BLaER1 treated with 17β-estradiol and CSF1 and Interleukin-3, amounts not matched to agents 10 nM and 100 nM (cell line): ENCODE results near the gene CC2D2A.
"Not testable (repeated sequence)": the region's sequence is repeated elsewhere in the genome, so short reads cannot be mapped to it uniquely, and the experiment has no call there.

Experiments
- H3K27ac ChIP-seq, 11 experiments: shearing (Covaris generic); formaldehyde crosslinking; 2 replicates each; pipeline ENCODE4 v1.8.1; 2022
- H3K27me3 ChIP-seq, 11 experiments: shearing (Covaris generic); formaldehyde crosslinking; 2 replicates each; pipeline ENCODE4 v1.8.1; 2022
- H3K36me3 ChIP-seq, 11 experiments: shearing (Covaris generic); formaldehyde crosslinking; 2 replicates each; pipeline ENCODE4 v1.8.1; 2022
- H3K4me1 ChIP-seq, 10 experiments: shearing (Covaris generic); formaldehyde crosslinking; 2 replicates each; pipeline ENCODE4 v1.8.1; 2022
- H3K4me2 ChIP-seq, 11 experiments: shearing (Covaris generic); formaldehyde crosslinking; 2 replicates each; pipeline ENCODE4 v1.8.1; 2022
- H3K4me3 ChIP-seq, 10 experiments: shearing (Covaris generic); formaldehyde crosslinking; 2 replicates each; pipeline ENCODE4 v1.8.1; 2022
- H3K9ac ChIP-seq, 11 experiments: shearing (Covaris generic); formaldehyde crosslinking; 2 replicates each; pipeline ENCODE4 v1.8.1; 2022
- H3K9me3 ChIP-seq, 11 experiments: shearing (Covaris generic); formaldehyde crosslinking; replicated peaks in 1 of 11; 2 replicates each; pipeline ENCODE4 v1.8.1; 2022
- H4K20me1 ChIP-seq, 11 experiments: shearing (Covaris generic); formaldehyde crosslinking; 2 replicates each; pipeline ENCODE4 v1.8.1; 2022
- Cebpa-rat ChIP-seq, 11 experiments: shearing (Covaris generic); IDR thresholded peaks; 2 replicates each; pipeline ENCODE4 v1.8.1; 2022

The CC2D2A gene

GRCh38 chr4:15598644-15599043 is 129.0 kb downstream of the CC2D2A start:
- Histone ChIP-seq H4K20me1 (peaks cover 0 to 100% (median 0%) of the 10 kb centered on the region in 11 experiments; a peak in 5 of 22 replicates), H3K9ac (no peak overlapping the region), H3K36me3 (peaks cover 20 to 95% (median 43%) of the 10 kb centered on the region in 11 experiments), H3K4me2 (no peak overlapping the region), H3K9me3 (peaks cover 0 to 12% (median 6%) of the 10 kb centered on the region in 11 experiments; a peak in 16 of 22 replicates), H3K4me3 (no peak overlapping the region), H3K4me1 (peaks cover 0 to 27% (median 0%) of the 10 kb centered on the region in 10 experiments; a peak in 6 of 20 replicates), H3K27me3 (no peaks in the 10 kb centered on the region), H3K27ac (no peak overlapping the region)
- TF ChIP-seq Cebpa-rat (IDR thresholded peaks at IDR 0.05), result no peak

- no peak for TF ChIP-seq Cebpa-rat (IDR thresholded peaks at IDR 0.05)
- H3K4me3 ChIP-seq, result no peak overlapping the region
- H3K36me3 ChIP-seq, result peaks cover 35 to 99% (median 59%) of the 10 kb centered on the region in 11 experiments
- peaks cover 0 to 27% (median 22%) of the 10 kb centered on the region in 11 experiments; a peak in 17 of 22 replicates for H3K9me3 ChIP-seq
- no peaks in the 10 kb centered on the region for H3K27me3 ChIP-seq
- H3K27ac ChIP-seq, result no peak overlapping the region
- H3K9ac ChIP-seq, result no peak overlapping the region
- H3K4me2 ChIP-seq, result no peak overlapping the region
- peaks cover 0 to 11% (median 0%) of the 10 kb centered on the region in 10 experiments; a peak in 1 of 20 replicates for H3K4me1 ChIP-seq
- H4K20me1 ChIP-seq, result peaks cover 0 to 100% (median 0%) of the 10 kb centered on the region in 11 experiments; a peak in 5 of 22 replicates
These were observed 130.5 kb downstream of the CC2D2A start for GRCh38 chr4:15600176-15600575.

- Histone ChIP-seq H3K36me3 (peaks cover 46 to 100% (median 73%) of the 10 kb centered on the region in 11 experiments), H3K27me3 (no peaks in the 10 kb centered on the region), H3K27ac (no peak overlapping the region), H3K4me2 (no peak overlapping the region), H3K4me1 (no peaks in the 10 kb centered on the region), H3K9me3 (peaks cover 0 to 34% (median 30%) of the 10 kb centered on the region in 11 experiments; a peak in 17 of 22 replicates), H3K9ac (no peak overlapping the region), H3K4me3 (no peak overlapping the region), H4K20me1 (peaks cover 0 to 100% (median 0%) of the 10 kb centered on the region in 11 experiments; a peak in 6 of 22 replicates)
- no peak for TF ChIP-seq Cebpa-rat (IDR thresholded peaks at IDR 0.05)
These were observed 132.2 kb downstream of the CC2D2A start for GRCh38 chr4:15601862-15602261.

GRCh38 chr4:15605537-15605936 is 135.9 kb downstream of the CC2D2A start:
- H3K9me3 ChIP-seq, result peaks cover 0 to 34% (median 30%) of the 10 kb centered on the region in 11 experiments; a peak in 17 of 22 replicates
- TF ChIP-seq Cebpa-rat (IDR thresholded peaks at IDR 0.05), result no peak
- H3K27me3 ChIP-seq, result no peaks in the 10 kb centered on the region; a peak in 1 of 22 replicates
- H3K27ac ChIP-seq, result no peak overlapping the region
- no peaks in the 10 kb centered on the region for H3K4me1 ChIP-seq
- H3K9ac ChIP-seq, result no peak overlapping the region
- H3K4me2 ChIP-seq, result no peak overlapping the region
- H3K4me3 ChIP-seq, result no peak overlapping the region
- peaks cover 0 to 100% (median 0%) of the 10 kb centered on the region in 11 experiments; a peak in 8 of 22 replicates for H4K20me1 ChIP-seq
- peaks cover 50 to 99% (median 87%) of the 10 kb centered on the region in 11 experiments for H3K36me3 ChIP-seq

GRCh38 chr4:15610855-15611254 is 141.2 kb downstream of the CC2D2A start:
- Histone ChIP-seq H3K9me3 (peaks cover 0 to 22% (median 17%) of the 10 kb centered on the region in 11 experiments; a peak in 15 of 22 replicates), H3K4me2 (no peak overlapping the region), H4K20me1 (peaks cover 0 to 100% (median 26%) of the 10 kb centered on the region in 11 experiments; a peak in 16 of 22 replicates), H3K27ac (no peak overlapping the region), H3K27me3 (no peaks in the 10 kb centered on the region; a peak in 1 of 22 replicates), H3K36me3 (peaks cover 42 to 99% (median 79%) of the 10 kb centered on the region in 11 experiments), H3K9ac (no peak overlapping the region), H3K4me3 (no peak overlapping the region), H3K4me1 (peaks cover 0 to 23% (median 8%) of the 10 kb centered on the region in 10 experiments; a peak in 9 of 20 replicates)
- no peak for TF ChIP-seq Cebpa-rat (IDR thresholded peaks at IDR 0.05)

GRCh38 chr4:15612136-15612535 is 142.5 kb downstream of the CC2D2A start:
- no peak overlapping the region for H3K4me3 ChIP-seq
- H3K9ac ChIP-seq, result no peak overlapping the region
- peaks cover 0 to 32% (median 8%) of the 10 kb centered on the region in 10 experiments; a peak in 9 of 20 replicates for H3K4me1 ChIP-seq
- H4K20me1 ChIP-seq, result peaks cover 2 to 100% (median 36%) of the 10 kb centered on the region in 11 experiments; a peak in 17 of 22 replicates
- peaks cover 48 to 99% (median 84%) of the 10 kb centered on the region in 11 experiments for H3K36me3 ChIP-seq
- TF ChIP-seq Cebpa-rat (IDR thresholded peaks at IDR 0.05), result no peak
- no peaks in the 10 kb centered on the region; a peak in 1 of 22 replicates for H3K27me3 ChIP-seq
- H3K27ac ChIP-seq, result no peak overlapping the region
- no peak overlapping the region for H3K4me2 ChIP-seq
- H3K9me3 ChIP-seq, result peaks cover 0 to 35% (median 29%) of the 10 kb centered on the region in 11 experiments; a peak in 18 of 22 replicates

GRCh38 chr4:15614891-15615290 is 145.2 kb downstream of the CC2D2A start:
- H3K36me3 ChIP-seq, result peaks cover 69 to 100% (median 86%) of the 10 kb centered on the region in 11 experiments
- H3K4me1 ChIP-seq, result peaks cover 0 to 34% (median 8%) of the 10 kb centered on the region in 10 experiments; a peak in 9 of 20 replicates
- H3K27ac ChIP-seq, H3K9ac ChIP-seq, H3K27me3 ChIP-seq, H3K4me3 ChIP-seq: not testable (repeated sequence)
- H4K20me1 ChIP-seq, result peaks cover 8 to 100% (median 51%) of the 10 kb centered on the region in 11 experiments; a peak in 17 of 22 replicates
- H3K4me2 ChIP-seq, result peak overlapping the region in 2 of 11 experiments; percentile 6 to 17; a peak in 1 of 22 replicates
- peaks cover 8 to 62% (median 56%) of the 10 kb centered on the region in 11 experiments; a peak in 21 of 22 replicates for H3K9me3 ChIP-seq

- H3K9ac ChIP-seq, H3K27me3 ChIP-seq, H3K4me3 ChIP-seq, H3K4me2 ChIP-seq, H3K27ac ChIP-seq: not testable (repeated sequence)
- Histone ChIP-seq H4K20me1 (peaks cover 8 to 100% (median 60%) of the 10 kb centered on the region in 11 experiments; a peak in 18 of 22 replicates), H3K4me1 (peaks cover 0 to 41% (median 8%) of the 10 kb centered on the region in 10 experiments; a peak in 9 of 20 replicates), H3K36me3 (peaks cover 84 to 100% (median 92%) of the 10 kb centered on the region in 11 experiments), H3K9me3 (peaks cover 26 to 87% (median 82%) of the 10 kb centered on the region in 11 experiments)
These were observed 147.7 kb downstream of the CC2D2A start for GRCh38 chr4:15617407-15617806.

- no peak overlapping the region for H3K27ac ChIP-seq
- H3K4me3 ChIP-seq, result no peak overlapping the region
- peaks cover 0 to 7% (median 0%) of the 10 kb centered on the region in 10 experiments; a peak in 1 of 20 replicates for H3K4me1 ChIP-seq
- no peak overlapping the region for H3K4me2 ChIP-seq
- H3K9ac ChIP-seq, result no peak overlapping the region
- H3K27me3 ChIP-seq, result no peaks in the 10 kb centered on the region
- H3K9me3 ChIP-seq, result peaks cover 0 to 35% (median 27%) of the 10 kb centered on the region in 11 experiments; a peak in 18 of 22 replicates
- peaks cover 0 to 99% (median 31%) of the 10 kb centered on the region in 11 experiments; a peak in 17 of 22 replicates for H4K20me1 ChIP-seq
- peaks cover 92 to 100% (median 97%) of the 10 kb centered on the region in 11 experiments for H3K36me3 ChIP-seq
- no peak for TF ChIP-seq Cebpa-rat (IDR thresholded peaks at IDR 0.05)
These were observed 167.1 kb downstream of the CC2D2A start for GRCh38 chr4:15636818-15637217.
